Measurements from ENCODE around the gene SLC2A1.
A peak's percentile ranks its signal among the peaks of the same experiment; 100 is the strongest.

Gene SLC2A1

GRCh38 chr1:42947965-42948732 is 10.5 kb downstream of the SLC2A1 start:
- Histone ChIP-seq H3K4me1 (peaks cover 30% of the 10 kb centered on the region), H3K4me2 (ENCODE audit: low read length) (no peak overlapping the region), H3K79me2 (peaks cover 13% of the 10 kb centered on the region), H3K9ac (no peak overlapping the region), H3K4me3 (ENCODE audit: low read depth, low read length) (no peak overlapping the region), H3K9me3 (ENCODE audit: control insufficient read depth, low read length) (no peaks in the 10 kb centered on the region), H3K27ac (peak overlapping the region; percentile 7), H3K27me3 (ENCODE audit: control insufficient read depth, insufficient read depth, low read length) (no peaks in the 10 kb centered on the region), H2AFZ (no peak overlapping the region), H3K36me3 (ENCODE audit: control insufficient read depth, insufficient read depth, low read length) (no peaks in the 10 kb centered on the region)
- TF ChIP-seq, protein P1, sequence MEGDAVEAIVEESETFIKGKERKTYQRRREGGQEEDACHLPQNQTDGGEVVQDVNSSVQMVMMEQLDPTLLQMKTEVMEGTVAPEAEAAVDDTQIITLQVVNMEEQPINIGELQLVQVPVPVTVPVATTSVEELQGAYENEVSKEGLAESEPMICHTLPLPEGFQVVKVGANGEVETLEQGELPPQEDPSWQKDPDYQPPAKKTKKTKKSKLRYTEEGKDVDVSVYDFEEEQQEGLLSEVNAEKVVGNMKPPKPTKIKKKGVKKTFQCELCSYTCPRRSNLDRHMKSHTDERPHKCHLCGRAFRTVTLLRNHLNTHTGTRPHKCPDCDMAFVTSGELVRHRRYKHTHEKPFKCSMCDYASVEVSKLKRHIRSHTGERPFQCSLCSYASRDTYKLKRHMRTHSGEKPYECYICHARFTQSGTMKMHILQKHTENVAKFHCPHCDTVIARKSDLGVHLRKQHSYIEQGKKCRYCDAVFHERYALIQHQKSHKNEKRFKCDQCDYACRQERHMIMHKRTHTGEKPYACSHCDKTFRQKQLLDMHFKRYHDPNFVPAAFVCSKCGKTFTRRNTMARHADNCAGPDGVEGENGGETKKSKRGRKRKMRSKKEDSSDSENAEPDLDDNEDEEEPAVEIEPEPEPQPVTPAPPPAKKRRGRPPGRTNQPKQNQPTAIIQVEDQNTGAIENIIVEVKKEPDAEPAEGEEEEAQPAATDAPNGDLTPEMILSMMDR (IDR thresholded peaks at IDR 0.05) = no peak

- no peaks in the 10 kb centered on the region for H3K27me3 ChIP-seq (ENCODE audit: control insufficient read depth, insufficient read depth, low read length)
- no peaks in the 10 kb centered on the region for H3K9me3 ChIP-seq (ENCODE audit: control insufficient read depth, low read length)
- no peak overlapping the region for H3K9ac ChIP-seq
- no peak overlapping the region for H3K4me2 ChIP-seq (ENCODE audit: low read length)
- peaks cover 13% of the 10 kb centered on the region for H3K79me2 ChIP-seq
- no peaks in the 10 kb centered on the region for H3K36me3 ChIP-seq (ENCODE audit: control insufficient read depth, insufficient read depth, low read length)
- peak overlapping the region; percentile 92 for H3K27ac ChIP-seq
- H3K4me3 ChIP-seq (ENCODE audit: low read depth, low read length) = no peak overlapping the region
- TF ChIP-seq, protein P1 (IDR thresholded peaks at IDR 0.05) = no peak
- H2AFZ ChIP-seq = no peak overlapping the region
- H3K4me1 ChIP-seq = peaks cover 31% of the 10 kb centered on the region
Observed at GRCh38 chr1:42947117-42947516, 11.6 kb downstream of the SLC2A1 start.

- H3K36me3 ChIP-seq (ENCODE audit: control insufficient read depth, insufficient read depth, low read length) = no peaks in the 10 kb centered on the region
- peaks cover 36% of the 10 kb centered on the region for H3K4me1 ChIP-seq
- H3K27ac ChIP-seq = peak overlapping the region; percentile 92
- H3K79me2 ChIP-seq = peaks cover 13% of the 10 kb centered on the region
- H3K4me2 ChIP-seq (ENCODE audit: low read length) = peak overlapping the region; percentile 50
- TF ChIP-seq, protein P1 (IDR thresholded peaks at IDR 0.05) = no peak
- no peaks in the 10 kb centered on the region for H3K27me3 ChIP-seq (ENCODE audit: control insufficient read depth, insufficient read depth, low read length)
- H3K4me3 ChIP-seq (ENCODE audit: low read depth, low read length) = no peak overlapping the region
- H3K9ac ChIP-seq = no peak overlapping the region
- H2AFZ ChIP-seq = no peak overlapping the region
- H3K9me3 ChIP-seq (ENCODE audit: control insufficient read depth, low read length) = no peaks in the 10 kb centered on the region
Observed at GRCh38 chr1:42946120-42946898, 12.4 kb downstream of the SLC2A1 start.

- Histone ChIP-seq H3K27ac (peak overlapping the region; percentile 92), H3K27me3 (ENCODE audit: control insufficient read depth, insufficient read depth, low read length) (no peaks in the 10 kb centered on the region), H3K9me3 (ENCODE audit: control insufficient read depth, low read length) (no peaks in the 10 kb centered on the region), H3K9ac (no peak overlapping the region), H3K4me3 (ENCODE audit: low read depth, low read length) (no peak overlapping the region), H3K4me2 (ENCODE audit: low read length) (no peak overlapping the region), H3K4me1 (peaks cover 36% of the 10 kb centered on the region), H3K79me2 (peaks cover 14% of the 10 kb centered on the region), H2AFZ (no peak overlapping the region), H3K36me3 (ENCODE audit: control insufficient read depth, insufficient read depth, low read length) (no peaks in the 10 kb centered on the region)
- TF ChIP-seq, protein P1 (IDR thresholded peaks at IDR 0.05) = no peak
Observed at GRCh38 chr1:42945164-42945563, 13.5 kb downstream of the SLC2A1 start.

Data from parathyroid adenoma (tissue), 2 donors.